DMS79 treated with DMSO at 0.1 percent for 48 hours (cell line): Measurements from ENCODE around the gene KAZN.
A peak's percentile ranks its signal among the peaks of the same experiment; 100 is the strongest.

Source experiments
- DNase-seq: peaks from one replicate; lab custom pipeline; 2025; lab: John Stamatoyannopoulos, UW

KAZN gene

DNA sequence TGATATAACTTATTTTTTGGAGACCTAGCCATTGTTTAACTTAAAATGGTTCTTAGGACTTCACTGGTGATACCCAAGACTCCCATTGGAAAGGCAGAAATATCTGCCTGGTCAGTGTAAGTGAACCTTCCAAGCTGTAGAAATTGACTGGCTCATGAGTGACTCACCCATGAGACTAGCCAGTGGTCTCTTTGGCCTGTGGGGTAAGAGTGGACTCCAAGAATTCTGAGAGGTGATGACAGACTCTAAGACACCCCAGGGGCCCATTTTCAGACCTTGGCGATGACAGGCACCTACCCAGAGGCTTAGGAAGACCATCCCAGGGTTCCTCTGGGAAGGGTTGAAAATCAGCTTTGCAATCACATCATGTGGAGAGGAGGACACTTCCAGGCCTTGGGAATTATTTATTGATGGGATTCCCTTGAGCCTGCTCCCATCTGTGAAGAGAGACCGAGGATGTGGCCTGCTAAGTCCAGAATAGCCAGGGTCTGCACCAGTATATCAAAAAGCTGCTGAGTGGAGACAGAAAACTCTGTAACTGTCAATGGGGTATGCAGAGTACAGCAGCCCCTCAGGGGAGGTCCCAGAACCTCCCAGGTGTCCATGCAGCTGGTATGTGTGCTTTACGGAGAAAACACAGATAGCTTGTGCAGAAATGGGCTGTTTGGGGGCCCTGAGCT, 78.9 kb downstream of the KAZN start:
- no peak for DNase-seq

DNA sequence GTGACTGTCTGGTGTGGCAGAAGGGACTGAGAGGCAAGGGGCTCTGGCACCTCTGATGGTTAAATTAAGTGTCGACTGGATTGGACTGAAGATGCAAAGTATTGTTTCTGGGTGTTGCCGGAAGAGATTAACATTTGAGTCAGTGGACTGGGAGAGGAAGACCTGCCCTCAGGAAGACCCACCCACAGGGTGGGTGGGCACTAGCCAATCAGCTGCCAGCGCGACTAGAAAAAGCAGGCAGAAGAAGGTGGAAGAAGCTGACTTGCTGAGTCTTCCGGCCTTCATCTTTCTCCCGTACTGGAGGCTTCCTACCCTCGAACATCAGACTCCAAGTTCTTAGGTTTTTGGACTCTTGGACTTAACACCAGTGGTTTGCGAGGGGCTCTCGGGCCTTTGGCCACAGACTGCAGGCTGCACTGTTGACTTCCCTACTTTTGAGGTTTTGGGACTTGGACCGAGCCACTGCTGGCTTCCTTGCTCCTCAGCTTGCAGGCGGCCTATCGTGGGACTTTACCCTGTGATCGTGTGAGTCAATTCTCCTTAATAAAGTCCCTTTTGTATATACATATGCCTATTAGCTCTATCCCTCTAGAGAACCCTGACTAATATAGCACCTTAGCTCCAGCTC, 79.6 kb downstream of the KAZN start:
- DNase-seq = no peak

DNA sequence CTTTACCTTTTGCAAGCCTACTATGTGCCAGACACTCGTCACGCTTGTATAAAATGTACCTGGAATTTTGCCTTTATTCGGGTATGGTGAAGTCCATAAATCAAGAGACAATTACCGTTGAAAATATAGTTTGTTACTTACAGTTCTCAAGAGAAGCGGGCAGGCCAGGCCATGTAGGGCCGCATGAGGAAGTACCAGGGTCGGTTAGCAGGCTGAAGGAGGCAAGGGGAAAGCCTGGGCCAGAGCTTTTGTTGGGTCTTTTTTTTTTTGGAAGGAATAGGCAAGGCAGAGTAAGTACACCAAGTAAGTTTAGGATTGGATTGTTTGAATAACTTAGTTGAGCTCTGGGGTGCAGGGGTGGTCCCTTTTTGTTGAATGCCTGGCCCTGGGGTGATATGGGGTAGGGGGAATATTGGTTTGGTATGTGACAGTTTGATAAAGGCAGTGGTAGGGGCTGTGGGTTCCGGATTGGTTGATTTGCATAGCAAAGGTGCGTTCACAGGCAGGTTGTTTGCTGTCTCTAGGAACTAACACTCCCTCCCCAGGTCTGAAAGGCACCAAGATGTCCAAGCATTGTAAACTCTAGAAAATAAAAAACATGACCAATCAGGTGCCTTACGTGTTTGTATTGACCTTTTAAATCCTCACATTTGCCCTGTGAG, 80.7 kb downstream of the KAZN start:
- DNase-seq = no peak

DNA sequence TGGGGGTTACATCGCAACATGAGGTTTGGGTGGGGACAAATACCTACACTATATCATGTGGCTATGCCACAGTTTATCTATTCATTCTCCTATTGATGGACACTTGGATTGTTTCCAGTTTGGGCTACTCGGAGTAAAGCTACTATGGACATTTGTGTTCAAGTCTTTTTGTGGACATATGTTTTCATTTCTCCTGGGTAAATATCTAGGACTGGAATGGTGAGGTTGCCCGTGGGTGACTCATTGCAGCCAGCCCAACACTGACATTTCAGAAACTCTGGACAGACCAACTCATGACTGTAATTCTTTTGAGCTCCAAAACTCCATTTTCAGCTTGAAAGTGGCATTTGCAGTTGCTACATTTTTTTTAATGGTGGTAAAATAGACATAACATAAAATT, 82.7 kb downstream of the KAZN start:
- DNase-seq = no peak

DNA sequence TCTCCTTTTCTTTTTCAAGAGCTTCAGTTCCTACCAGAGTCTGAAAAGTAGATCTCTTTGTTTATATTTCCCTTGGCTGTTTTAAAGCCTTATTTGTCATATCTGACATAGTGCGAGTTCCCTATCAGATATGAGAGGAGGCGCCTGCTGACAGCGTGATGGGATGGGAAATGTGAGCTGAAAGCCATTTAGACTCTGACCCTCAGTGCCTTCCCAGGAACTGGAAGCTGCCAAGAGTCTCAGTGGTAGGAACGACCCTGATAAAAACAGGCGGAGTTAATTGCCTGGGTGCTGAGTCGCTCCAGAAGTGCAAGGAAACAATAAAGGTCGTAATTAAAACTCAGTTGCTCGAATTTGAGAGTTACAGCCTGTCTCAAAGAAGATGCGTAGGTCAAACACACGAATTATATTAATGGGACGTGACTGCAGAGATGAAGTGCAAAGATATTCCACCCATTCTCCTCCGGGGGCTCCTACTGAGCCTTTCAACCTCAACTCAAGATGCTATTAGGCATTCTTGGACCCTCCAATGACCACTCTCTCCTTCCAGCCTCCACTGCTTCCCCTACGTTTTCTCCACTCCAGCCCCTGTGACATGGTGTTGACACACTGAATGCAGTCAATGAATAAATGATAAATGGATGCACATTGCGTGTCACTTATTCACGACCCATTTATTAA, 84.6 kb downstream of the KAZN start:
- DNase-seq = no peak

DNA sequence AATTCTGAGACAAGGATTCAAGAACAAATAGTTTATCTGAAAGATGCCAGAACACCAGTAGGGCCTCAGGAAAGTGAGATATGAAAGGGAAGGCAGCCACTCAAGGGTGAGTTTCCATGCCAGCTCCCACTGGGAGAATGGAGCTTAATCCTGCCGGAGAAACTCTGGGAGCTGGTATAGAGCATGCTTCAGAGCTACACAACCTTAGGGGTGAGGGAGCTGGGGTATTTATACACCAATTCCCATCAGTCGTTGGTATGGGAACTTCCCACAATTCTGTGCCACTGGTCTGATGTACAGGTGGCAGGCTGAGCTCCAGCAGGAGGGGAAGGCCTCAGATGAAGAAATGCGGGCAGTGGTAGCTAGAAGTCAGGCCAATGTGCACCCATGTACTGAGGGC, 86.6 kb downstream of the KAZN start:
- no peak for DNase-seq

DNA sequence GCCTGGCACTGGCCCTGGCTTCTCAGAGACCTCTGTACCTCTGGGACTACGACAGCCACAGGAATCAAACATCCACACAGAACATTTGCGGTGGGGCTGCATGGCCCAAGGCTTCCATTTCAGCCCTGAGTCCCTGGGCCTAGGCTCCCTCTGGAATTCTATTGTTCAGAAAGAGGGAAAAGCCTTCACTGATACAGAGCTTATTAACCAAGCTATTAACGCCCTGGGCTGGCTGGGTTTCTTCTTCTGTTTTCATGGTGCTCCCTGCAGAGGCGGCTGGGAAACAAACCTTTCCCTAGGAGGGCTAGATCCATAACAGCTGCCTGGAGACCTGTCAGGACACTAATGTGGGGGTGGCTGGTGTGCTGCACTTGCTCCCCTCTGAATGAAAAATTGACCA, 88.2 kb downstream of the KAZN start:
- DNase-seq = no peak

DNA sequence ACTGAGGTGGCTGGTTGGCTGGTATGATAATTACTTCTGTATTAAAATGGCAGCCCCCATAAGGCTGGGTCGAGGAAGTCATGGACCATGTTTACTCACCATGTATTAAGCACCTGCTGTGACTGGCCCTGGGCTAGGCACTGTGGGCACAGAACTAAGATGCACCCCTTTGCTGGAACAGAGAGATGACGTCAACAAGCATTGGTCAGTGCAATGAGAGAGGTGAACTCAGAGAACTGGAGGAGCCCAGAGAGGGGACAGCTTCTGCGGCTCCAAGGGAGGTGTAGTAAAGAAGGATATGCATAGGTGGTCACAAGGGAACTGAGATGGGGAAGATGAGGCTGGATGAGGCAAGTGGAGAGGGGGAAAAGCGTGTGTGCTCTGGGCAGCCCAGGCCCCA, 88.7 kb downstream of the KAZN start:
- no peak for DNase-seq

DNA sequence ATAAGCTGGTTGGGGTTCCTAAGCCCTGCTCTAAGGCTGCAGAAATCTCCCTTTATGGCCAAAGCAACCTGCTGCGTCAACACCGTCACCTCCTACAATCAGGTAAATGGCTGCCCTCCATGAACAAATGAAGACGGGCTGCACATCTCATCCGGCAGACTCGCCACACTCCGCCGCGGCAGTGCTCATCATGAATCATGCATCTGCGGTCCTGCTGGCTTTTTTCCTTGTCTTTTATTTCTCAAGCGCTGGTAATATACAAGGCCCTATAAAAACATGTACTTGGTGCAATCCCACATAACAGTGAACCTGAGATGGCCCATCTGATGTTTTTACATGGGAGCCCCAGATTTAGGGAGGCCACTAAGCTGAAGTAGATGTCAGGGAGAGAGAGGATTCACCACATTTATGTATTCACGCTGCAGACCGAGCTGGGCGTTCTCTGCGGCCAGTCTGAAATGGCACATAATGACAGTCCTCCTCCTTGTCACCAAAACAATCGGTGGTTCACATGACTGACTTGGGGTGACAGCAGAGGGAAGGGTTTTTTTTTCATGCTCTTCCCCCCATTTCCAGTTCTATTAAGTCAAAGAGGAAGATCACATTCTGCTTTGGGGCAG, 91.6 kb downstream of the KAZN start:
- DNase-seq = no peak

DNA sequence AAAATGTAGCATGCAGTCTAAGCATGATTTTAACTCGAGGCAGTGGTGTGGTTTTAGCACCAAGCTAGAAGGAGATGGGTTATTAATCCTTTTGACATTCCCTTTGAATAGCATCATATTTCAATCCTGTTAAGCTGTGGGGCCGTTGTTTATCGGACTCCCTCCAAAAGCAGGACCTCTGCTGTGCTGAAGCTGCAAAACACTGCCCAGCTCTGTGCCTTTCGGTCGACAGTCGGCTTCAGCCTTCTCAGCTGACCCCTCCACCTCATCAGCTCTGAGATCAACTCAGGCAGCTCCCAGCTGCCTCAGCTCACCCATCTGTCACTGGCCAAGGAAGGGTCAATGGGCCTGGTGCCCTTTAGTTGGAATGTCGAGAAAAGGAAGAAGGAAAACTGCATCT, 95.5 kb downstream of the KAZN start:
- DNase-seq = no peak

DNA sequence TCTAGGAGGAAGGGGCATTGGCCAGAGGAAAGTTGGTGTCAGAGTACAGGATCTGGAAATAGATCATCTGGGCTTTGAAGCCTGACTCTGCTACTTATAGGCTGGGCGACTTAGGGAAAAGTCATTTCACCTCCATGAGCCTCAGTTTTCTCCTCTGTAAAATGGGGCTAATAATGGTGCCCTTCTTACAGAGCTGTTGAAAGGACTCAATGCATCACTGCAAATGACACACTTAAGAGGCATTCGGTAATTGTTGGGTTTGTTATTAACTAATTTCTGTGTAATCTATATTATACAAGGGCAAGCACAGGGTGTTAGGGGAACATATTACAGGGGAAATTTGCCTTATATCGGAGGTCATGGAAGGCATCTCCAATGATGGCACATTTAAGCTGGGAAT, 96.1 kb downstream of the KAZN start:
- no peak for DNase-seq

DNA sequence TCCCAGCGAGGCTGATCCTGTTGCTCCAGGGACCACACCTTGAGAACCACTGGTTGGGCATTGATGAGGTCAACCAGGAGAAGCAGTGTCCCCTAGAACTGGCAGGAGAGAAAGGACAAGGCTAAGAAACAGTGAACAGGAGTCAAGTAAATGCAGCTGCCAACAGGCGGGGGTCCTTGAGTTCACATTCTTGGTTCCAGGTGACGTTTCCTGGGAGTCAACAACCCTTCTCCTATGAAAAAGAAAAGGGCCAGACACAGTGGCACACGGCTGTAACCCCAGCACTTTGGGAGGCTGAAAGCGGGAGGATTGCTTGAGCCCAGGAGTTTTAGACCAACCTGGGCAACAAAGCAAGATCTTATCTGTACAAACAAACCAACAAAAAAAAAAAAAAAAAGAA, 98.3 kb downstream of the KAZN start:
- peak; percentile 28 for DNase-seq

DNA sequence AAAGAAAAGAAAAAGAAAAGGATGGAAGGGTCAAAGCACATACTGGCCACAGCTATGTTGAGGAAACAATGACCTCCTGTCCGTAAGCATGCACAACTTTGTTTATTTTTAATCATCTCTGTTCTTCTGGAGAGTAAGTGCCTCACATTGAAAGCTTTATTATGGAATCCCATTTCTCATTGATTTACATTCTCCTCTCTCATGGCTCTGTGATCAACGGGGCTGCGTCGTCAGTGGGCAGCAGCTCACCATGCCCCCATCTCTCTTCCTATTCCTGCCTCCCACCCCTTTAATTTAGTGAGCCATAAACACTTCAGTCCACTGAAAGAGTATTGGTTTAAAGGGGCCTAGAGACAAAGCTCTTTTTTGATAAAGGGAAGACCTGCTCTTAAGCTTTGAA, 98.9 kb downstream of the KAZN start:
- no peak for DNase-seq

DNA sequence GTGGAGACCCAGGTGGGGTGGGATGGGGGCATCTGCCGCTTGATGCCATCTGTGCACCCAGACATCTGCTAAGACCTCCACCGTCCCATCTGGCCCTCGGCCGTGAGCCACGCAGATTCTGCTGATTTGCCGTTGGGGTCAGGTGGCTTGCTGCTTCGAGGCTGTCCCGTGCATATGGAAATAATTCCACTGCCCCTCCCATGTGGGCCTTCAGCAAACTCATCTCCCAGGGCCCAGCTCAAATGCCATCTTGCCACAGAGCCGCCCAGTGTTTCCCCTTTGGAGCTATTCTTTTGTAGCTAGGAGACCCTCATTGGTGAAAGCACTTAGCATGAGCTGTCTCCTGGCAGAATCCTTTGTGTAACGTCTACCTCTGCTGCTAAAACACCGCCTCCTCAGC, 99.8 kb downstream of the KAZN start:
- no peak for DNase-seq

DNA sequence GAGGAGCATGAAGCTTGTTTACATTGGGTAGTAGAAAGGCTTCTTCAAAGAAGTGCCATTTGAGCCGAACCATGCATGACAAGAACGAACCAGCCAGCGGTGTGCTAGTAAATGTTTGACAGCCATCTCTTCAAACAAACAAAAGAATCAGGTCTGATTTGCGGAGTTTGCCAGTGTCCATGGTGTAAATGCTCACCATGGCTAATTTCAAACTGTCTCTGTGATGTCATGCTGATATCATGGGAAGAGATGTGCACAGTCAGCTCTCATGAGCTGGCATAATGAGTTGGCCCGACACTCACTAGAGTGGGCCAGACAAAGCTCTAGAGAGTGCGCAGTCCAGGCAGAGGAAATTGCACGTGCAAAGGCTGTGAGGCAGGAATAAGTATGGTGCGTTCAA, 101.1 kb downstream of the KAZN start:
- DNase-seq = peak; percentile 81

DNA sequence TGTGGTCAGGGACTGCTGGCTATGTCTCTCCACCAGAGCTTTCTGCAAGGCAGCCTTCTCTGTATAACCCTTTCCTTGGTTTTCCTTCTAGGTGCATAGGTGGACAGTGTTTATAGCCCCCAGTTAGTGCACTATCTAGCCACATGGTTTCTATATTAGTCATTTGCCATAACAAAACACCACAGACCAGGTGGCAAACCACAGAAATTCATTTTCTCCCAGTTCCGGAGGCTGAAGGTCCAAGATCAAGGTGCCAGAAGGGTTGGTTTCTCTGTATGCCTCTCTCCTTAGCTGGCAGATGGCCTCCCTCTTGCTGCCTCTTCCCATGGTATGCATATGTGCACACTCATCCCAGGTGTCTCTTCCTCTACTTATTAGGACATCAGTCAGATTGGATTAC, 106.4 kb downstream of the KAZN start:
- DNase-seq = no peak

DNA sequence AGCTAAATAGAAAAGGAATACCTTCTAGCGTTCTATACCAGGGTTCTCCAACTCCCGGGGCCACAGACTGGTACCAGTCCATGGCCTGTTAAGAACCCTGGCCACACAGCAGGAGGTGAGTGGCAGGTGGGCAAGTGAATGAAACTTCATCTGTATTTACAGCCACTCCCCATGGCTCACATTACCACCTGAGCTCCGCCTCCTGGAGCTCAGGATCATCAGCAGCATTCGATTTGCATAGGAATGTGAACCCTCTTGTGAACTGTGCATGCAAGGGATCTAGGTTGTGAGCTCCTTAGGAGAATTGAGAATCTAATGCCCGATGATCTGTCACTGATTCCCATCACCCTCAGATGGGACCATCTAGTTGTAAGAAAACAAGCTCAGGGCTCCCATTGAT, 107.3 kb downstream of the KAZN start:
- DNase-seq = no peak

DNA sequence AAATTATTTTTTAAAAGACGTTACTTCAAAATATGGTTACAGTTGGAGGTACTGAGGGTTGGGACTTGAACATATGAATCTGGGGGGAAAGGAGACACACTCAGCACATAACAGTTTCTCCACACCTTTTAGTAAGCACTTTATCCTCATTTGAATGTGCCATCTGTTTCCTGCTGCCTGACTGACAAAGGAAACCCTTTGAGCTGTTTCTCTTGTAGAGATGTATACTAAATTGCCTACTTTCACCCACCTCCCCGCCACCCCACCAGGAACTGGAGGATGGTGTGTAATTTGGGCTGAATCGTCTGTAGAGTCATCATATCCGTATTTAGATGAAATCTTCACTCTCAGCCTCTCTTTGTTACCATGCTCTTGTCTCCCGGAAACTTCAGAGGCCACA, 108.1 kb downstream of the KAZN start:
- DNase-seq = no peak

DNA sequence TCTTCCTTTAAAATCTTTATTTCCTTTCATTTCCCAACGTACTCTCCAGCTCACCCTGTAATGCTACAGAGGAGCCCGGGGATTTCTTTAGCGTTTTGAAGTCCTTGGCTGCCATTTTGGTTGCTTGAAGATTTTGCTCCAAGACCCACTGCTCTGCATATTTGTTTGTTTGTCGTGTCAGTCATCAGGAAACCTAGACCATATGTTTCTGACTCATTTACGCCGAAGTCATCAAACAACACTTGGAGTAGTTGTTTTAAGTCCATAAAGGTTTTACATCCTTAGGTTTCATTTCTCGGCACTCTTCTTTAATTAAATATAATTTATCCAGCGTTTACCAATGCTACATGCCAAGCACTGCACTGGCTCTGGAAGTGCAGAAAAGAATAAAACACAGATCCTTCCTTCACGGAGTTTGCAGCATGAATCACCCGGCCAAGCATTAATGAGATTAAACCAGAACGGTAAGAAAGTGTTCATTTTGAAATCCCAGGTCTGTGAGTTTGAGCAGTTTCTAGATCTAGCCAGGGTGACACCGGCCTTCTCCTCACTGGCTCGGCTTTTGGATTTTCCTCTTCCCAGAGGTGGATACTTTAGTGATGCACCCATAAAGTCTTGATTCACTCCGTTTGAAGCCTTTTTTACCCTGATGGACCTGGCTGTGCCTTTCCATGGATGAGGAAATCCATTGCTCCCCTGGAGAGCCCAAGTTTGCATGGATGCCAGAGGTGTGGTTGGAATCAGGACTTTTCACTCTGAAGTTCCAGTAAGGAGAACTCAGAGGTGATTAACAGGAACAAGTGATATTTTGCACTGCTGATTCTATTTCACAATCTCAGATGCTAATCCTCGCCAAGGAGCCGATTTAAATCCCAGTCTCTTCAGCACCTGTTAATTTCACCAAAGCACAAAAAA, 109.3 kb downstream of the KAZN start:
- no peak for DNase-seq

DNA sequence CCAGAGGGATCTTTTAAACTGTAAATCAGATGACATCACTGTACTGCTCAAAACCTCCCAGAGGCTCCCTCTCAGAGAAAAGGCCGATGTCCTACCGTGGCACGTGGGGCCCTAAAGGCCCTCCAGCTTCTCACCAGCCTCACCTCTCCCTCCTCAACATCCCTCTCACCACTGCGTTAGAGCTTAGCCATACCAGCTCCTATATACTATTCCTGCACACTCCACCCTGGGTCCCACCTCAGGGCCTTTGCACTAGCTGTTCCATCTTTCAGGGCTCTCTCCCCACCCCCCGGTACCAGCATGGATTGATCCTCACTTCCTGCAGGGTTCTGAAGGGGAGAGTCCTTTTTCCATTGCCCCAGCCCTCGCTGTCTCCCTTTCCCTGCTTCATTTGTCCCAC, 111.8 kb downstream of the KAZN start:
- no peak for DNase-seq

DNA sequence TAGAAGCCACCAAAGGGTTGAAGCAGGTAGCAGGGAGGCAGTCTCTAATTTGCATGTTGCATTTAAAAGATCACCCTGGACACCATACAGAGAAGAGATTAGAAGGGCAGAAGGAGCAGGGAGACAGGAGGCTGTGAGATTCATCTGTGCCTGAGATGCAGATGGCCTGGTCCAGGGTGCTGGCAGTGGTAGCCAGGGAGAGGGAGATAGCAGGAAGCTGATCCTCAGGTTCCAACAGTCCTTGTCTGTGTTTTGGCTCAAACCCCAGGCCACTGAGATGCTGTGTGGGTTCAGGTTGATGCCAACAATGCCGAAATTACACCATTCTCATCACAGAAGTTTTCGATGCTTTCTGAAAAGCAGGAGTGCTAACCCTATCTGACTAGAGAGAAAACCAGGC, 113.7 kb downstream of the KAZN start:
- no peak for DNase-seq

DNA sequence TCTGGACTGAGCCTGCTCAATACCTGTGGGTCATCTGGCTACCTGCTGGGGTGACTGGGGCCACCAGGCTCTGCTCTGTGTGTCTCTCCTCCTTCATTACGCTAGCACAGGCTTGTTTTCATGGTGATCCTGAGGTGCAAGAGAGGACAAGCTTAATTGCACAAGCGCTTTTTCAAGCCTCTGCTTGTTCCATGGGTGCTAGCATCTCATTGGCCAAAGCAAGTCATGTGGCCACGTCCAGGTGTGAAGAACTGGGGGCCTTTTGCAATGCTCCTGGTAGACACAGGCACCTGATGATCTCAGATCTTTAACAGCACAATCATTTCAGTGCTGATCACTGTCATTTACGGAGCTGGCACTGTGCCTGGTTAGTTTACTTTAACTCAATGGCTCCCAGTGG, 114.6 kb downstream of the KAZN start:
- peak; percentile 56 for DNase-seq
